ENCODE measurements around the gene ARMC5.

- TF ChIP-seq YY1 (IDR thresholded peaks at IDR 0.05; ENCODE audit: insufficient read depth, insufficient read length): no peak
- TF ChIP-seq SUZ12 (IDR thresholded peaks at IDR 0.05; ENCODE audit: extremely low read depth, insufficient read depth, insufficient read length): no peak
These were observed 28.6 kb downstream of the ARMC5 start for GRCh38 chr16:31487720-31488467.
